ENCODE data around the gene CFAP65.

DNA sequence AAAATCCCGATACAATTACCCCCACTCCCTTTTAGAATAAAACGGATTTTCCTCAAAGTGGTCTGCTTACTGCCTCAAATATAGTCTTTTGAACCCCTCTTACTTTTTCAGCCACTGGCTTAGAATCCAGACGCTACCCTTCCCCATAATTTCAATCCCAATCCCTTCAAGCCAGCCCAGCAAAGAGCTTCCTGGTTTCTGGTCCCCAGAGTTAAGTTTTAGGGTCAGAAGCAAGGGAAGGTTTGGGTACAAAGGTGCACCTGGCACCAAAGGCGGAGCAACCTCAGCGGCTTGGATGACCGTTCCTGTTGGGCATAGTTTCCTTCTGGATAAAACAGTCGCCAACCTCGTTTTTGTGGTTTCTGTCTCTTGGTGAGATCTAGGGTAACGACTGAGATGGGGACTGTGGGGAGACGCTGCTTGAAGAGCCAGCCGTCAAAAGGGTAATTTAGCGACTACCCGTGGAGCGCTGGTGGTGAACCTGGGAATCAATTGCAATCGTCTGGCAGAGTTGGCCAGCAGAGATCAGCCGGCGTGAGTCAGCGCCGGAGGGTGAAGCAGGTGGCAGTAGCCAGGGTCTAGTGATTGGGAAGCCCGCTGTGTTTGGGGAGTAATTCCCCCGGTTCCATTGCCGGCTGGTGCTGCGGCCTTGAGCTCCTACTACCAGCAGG is 57.9 kb downstream of the CFAP65 start:
- TF ChIP-seq POLR2A (IDR thresholded peaks at IDR 0.05), result no peak
- TF ChIP-seq, protein P1, sequence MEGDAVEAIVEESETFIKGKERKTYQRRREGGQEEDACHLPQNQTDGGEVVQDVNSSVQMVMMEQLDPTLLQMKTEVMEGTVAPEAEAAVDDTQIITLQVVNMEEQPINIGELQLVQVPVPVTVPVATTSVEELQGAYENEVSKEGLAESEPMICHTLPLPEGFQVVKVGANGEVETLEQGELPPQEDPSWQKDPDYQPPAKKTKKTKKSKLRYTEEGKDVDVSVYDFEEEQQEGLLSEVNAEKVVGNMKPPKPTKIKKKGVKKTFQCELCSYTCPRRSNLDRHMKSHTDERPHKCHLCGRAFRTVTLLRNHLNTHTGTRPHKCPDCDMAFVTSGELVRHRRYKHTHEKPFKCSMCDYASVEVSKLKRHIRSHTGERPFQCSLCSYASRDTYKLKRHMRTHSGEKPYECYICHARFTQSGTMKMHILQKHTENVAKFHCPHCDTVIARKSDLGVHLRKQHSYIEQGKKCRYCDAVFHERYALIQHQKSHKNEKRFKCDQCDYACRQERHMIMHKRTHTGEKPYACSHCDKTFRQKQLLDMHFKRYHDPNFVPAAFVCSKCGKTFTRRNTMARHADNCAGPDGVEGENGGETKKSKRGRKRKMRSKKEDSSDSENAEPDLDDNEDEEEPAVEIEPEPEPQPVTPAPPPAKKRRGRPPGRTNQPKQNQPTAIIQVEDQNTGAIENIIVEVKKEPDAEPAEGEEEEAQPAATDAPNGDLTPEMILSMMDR (IDR thresholded peaks at IDR 0.05), result no peak
